HUDEP-2 (cell line): Measurements from ENCODE around the gene ZNF286A.
A peak's percentile ranks its signal among the peaks of the same experiment; 100 is the strongest.
"Not testable (repeated sequence)": the region's sequence is repeated elsewhere in the genome, so short reads cannot be mapped to it uniquely, and the experiment has no call there.

Experiments used
- DNase-seq, 76 experiments: peaks; one replicate each; lab custom pipeline; 2025; ENCODE audit not compliant: unreplicated experiment in 76 of 76; lab: John Stamatoyannopoulos, UW

The ZNF286A gene

DNA sequence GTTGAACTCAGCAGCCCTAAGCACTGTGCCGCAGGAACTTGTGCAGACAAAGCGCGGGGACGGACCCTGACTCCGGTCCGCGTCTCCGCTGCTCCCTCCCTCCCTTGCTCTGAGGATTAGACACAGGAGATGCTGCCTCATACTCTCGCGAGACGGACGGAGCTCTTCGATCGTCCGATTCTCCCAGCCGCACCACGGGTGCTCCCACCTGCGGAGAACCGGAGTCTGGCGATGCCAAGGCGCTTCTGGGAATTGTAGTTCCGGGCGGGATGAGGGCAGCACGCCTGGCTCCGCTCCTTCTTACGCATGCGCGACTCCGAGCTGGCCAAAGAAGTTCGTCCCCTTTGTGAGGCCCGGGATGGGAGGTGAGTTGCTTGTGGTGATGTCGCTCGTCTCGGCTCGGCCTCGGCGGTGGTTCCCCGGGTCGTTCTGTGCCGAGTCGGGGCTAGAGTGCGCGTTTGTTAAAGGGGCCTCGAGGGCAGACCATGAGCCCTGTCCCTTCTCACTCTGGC is at the start of gene ZNF286A:
ZNF286A (plus strand) TSS at position 340 of the 512 bp plus-strand sequence. CDS start 578 bp downstream, outside the sequence.
- peak in 75 of 76 experiments; percentile 50 to 99 (median 97) for DNase-seq

DNA sequence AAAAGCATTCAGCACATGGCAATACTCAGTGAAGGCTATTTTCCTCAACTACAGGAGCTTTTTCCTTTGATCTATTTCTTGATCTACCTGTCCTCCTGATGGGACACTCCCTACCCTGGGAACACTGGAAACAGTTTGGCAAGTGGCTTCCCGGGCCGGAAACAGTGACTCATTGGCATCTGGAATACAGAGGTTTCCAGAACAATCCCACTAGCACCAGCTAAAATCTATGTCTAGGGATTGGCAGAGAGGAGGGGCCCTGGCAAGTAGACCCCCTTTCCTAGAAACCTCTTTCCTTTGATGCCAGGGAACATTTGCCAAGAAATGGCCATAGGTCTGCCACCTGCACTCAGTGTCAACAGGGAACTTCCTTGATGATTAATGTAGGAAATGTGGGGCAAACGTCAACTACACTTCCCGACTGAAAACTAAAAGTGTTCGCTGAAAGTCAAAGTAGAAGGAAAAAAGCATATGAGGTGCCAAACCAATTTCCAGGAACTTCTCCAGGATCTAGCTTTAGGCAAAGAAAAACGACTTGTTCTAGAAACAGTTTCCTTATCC is 49.6 kb upstream of the ZNF286A start:
- no peak for DNase-seq

- DNase-seq, result no peak
These were observed 48.6 kb upstream of the ZNF286A start for GRCh38 chr17:15650741-15651582.

DNA sequence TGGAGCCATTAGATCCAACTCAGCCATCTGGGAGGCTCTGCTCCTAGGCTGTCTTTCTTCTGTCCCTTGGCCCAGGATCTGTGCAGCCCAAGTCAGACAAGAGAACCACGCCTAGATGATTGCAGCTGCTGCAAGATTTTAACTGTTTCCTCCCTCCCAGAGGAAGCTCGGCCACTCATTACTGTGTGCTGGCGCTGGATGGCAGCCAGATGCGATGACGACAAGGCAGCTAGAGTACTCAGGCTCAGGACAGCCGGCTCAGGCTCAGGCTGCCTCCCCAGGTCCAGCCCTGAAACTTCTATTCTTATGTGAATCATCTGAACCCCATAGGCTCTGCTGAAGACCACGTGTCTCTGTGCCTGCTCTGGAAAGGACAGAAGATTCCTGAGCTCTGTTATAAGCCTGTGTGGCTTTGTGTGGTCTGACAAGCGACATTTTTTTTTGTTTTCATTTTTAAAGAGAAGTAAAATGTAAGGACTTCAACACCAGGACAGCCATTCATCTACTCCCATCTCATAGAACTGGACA is 47.9 kb upstream of the ZNF286A start:
- DNase-seq, result peak in 74 of 76 experiments; percentile 35 to 97 (median 87)

DNA sequence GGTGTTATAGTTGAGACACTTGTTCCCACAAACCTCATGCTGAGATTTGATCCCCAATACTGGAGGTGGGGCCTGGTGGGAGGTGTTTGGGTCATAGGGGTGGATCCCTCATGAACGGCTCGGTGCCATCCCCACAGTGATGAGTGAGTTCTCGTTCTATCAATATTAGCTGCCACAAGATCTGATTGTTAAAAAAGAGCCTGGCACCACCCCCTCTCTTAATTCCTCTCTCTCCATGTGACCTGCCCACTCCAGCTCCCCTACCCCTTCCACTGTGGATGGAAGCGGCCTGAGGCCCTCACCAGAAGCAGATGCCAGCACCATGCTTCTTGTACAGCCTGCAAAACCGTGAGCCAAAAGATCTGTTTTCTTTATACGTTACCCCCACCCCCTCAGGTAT is 46.6 kb upstream of the ZNF286A start:
- no peak for DNase-seq

- DNase-seq, result not testable (repeated sequence)
These were observed 45.2 kb upstream of the ZNF286A start for GRCh38 chr17:15654401-15654800.

- DNase-seq, result no peak
These were observed 44.5 kb upstream of the ZNF286A start for GRCh38 chr17:15654886-15655561.

GRCh38 chr17:15657868-15658267 is 41.7 kb upstream of the ZNF286A start:
- no peak for DNase-seq

GRCh38 chr17:15658296-15658695 is 41.3 kb upstream of the ZNF286A start:
- DNase-seq, result no peak

- DNase-seq, result no peak
These were observed 40.3 kb upstream of the ZNF286A start for GRCh38 chr17:15659236-15659635.

GRCh38 chr17:15659663-15660062 is 39.9 kb upstream of the ZNF286A start:
- DNase-seq, result no peak

- peak in 1 of 76 experiments; percentile 1 for DNase-seq
These were observed 39.5 kb upstream of the ZNF286A start for GRCh38 chr17:15660077-15660476.

- DNase-seq, result peak in 26 of 76 experiments; percentile 1 to 52 (median 16)
These were observed 36.9 kb upstream of the ZNF286A start for GRCh38 chr17:15662681-15663080.

DNA sequence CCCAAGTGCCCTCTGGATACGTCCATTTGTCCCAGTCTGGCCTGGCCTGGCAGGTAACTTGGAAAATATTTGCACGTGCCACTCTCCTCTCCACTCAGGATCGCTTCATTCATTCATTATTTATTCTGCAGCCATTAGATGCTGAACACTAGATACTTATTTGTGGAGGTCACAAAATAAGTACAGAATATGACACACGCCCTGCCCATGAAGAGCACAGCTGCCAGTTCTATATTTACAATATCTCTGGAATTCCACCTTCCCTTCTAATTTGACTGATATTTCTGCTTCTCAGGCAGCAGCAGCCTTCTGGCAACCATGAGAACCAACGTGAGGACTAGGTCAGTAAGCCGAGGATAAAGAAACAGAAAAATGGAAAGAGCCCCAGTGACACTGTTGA is 36.4 kb upstream of the ZNF286A start:
- DNase-seq, result no peak

GRCh38 chr17:15663691-15664090 is 35.9 kb upstream of the ZNF286A start:
- DNase-seq, result no peak

- not testable (repeated sequence) for DNase-seq
These were observed 30.0 kb upstream of the ZNF286A start for GRCh38 chr17:15669526-15669925.

DNA sequence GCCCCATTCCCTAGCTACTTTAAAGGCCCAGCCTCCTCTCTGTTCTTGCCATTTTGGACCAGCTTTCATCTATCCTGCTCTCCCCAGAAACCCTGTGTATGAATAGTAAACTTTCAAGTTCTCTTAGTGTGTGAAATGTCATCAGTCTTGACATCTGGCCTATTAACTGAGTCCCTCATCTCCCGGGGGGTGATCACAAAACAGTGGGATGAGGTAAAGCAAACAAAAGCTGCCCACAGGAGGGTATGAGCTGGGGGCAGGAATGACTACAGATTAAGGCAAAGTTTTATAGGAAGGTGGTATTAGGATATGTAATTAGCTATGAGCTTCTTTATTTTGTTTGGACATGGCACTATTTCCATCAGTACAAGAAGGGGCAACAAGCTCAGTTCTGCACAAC is 24.9 kb upstream of the ZNF286A start:
- DNase-seq, result not testable (repeated sequence)

- DNase-seq, result not testable (repeated sequence)
These were observed 23.6 kb upstream of the ZNF286A start for GRCh38 chr17:15675991-15676390.

- not testable (repeated sequence) for DNase-seq
These were observed 16.4 kb upstream of the ZNF286A start for GRCh38 chr17:15683135-15683534.

- peak in 64 of 76 experiments; percentile 4 to 72 (median 48) for DNase-seq
These were observed 15.6 kb upstream of the ZNF286A start, which contains the start of gene TRIM16 for GRCh38 chr17:15683824-15684478. Gene TRIM16, minus strand, starts transcription at chr17:15684311. Its CDS starts 32,702 bp downstream, at chr17:15651609.
